Skeletal muscle satellite cell (primary cell): ENCODE measurements around the gene PRKD1.
A peak's percentile ranks its signal among the peaks of the same experiment; 100 is the strongest.
"Not testable (repeated sequence)": the region's sequence is repeated elsewhere in the genome, so short reads cannot be mapped to it uniquely, and the experiment has no call there.

ENCODE experiments used
- H3K27me3 ChIP-seq: 2 replicates; pipeline ENCODE4 v1.7.0; 2013; ENCODE audit warnings: low read length; ENCODE audit not compliant: control insufficient read depth, insufficient read depth
- H3K36me3 ChIP-seq: 2 replicates; pipeline ENCODE4 v1.7.0; 2013; ENCODE audit warnings: mild to moderate bottlenecking, control low read depth, low read length; ENCODE audit not compliant: insufficient read depth
- H3K4me1 ChIP-seq: 2 replicates; pipeline ENCODE4 v1.7.0; 2013; ENCODE audit warnings: low read length; ENCODE audit not compliant: control insufficient read depth, insufficient read depth
- H3K4me2 ChIP-seq: 2 replicates; pipeline ENCODE4 v1.7.0; 2013; ENCODE audit warnings: mild to moderate bottlenecking, low read length
- H3K4me3 ChIP-seq: 2 replicates; pipeline ENCODE4 v1.7.0; 2013; ENCODE audit warnings: low read length
- H3K9ac ChIP-seq: 2 replicates; pipeline ENCODE4 v1.7.0; 2013; ENCODE audit warnings: mild to moderate bottlenecking, low read depth, low read length, moderate library complexity
- H3K9me3 ChIP-seq: replicated peaks from 2 replicates; pipeline ENCODE4 v1.7.0; 2013; ENCODE audit warnings: mild to moderate bottlenecking, control low read depth, low read length

PRKD1 gene

GRCh38 chr14:29689597-29689996 lies 238.1 kb downstream of the PRKD1 start:
- not testable (repeated sequence) for H3K27me3 ChIP-seq, H3K9ac ChIP-seq, H3K4me2 ChIP-seq, H3K9me3 ChIP-seq, H3K36me3 ChIP-seq, H3K4me3 ChIP-seq, H3K4me1 ChIP-seq

- no peaks in the 10 kb centered on the region for H3K36me3 ChIP-seq
- H3K9ac ChIP-seq = no peak overlapping the region
- H3K27me3 ChIP-seq = no peaks in the 10 kb centered on the region
- peaks cover 4% of the 10 kb centered on the region for H3K4me1 ChIP-seq
- no peak overlapping the region for H3K4me3 ChIP-seq
- H3K9me3 ChIP-seq = no peaks in the 10 kb centered on the region
- H3K4me2 ChIP-seq = no peak overlapping the region
Observed at GRCh38 chr14:29687866-29688265, 239.8 kb downstream of the PRKD1 start.

- no peak overlapping the region for H3K4me3 ChIP-seq
- H3K4me2 ChIP-seq = no peak overlapping the region
- H3K36me3 ChIP-seq = no peaks in the 10 kb centered on the region
- no peak overlapping the region for H3K9ac ChIP-seq
- peaks cover 11% of the 10 kb centered on the region for H3K4me1 ChIP-seq
- H3K27me3 ChIP-seq = no peaks in the 10 kb centered on the region
- H3K9me3 ChIP-seq = no peaks in the 10 kb centered on the region
Observed at GRCh38 chr14:29687071-29687765, 240.4 kb downstream of the PRKD1 start.

- no peak overlapping the region for H3K9ac ChIP-seq
- H3K9me3 ChIP-seq = no peaks in the 10 kb centered on the region
- H3K36me3 ChIP-seq = no peaks in the 10 kb centered on the region
- no peaks in the 10 kb centered on the region for H3K27me3 ChIP-seq
- no peak overlapping the region for H3K4me2 ChIP-seq
- H3K4me1 ChIP-seq = peaks cover 30% of the 10 kb centered on the region
- no peak overlapping the region for H3K4me3 ChIP-seq
Observed at GRCh38 chr14:29684926-29685325, 242.7 kb downstream of the PRKD1 start.

- Histone ChIP-seq H3K4me1 (peaks cover 30% of the 10 kb centered on the region), H3K9me3 (no peaks in the 10 kb centered on the region), H3K27me3 (no peaks in the 10 kb centered on the region), H3K36me3 (no peaks in the 10 kb centered on the region), H3K4me3 (no peak overlapping the region), H3K9ac (no peak overlapping the region), H3K4me2 (no peak overlapping the region)
Observed at GRCh38 chr14:29682789-29683188, 244.9 kb downstream of the PRKD1 start.

- peak overlapping the region; percentile 50 for H3K9ac ChIP-seq
- peaks cover 30% of the 10 kb centered on the region for H3K4me1 ChIP-seq
- H3K4me2 ChIP-seq = peak overlapping the region; percentile 44
- H3K9me3 ChIP-seq = no peaks in the 10 kb centered on the region
- H3K4me3 ChIP-seq = no peak overlapping the region
- H3K27me3 ChIP-seq = no peaks in the 10 kb centered on the region
- no peaks in the 10 kb centered on the region for H3K36me3 ChIP-seq
Observed at GRCh38 chr14:29681316-29681715, 246.3 kb downstream of the PRKD1 start.

GRCh38 chr14:29674566-29675285 lies 252.9 kb downstream of the PRKD1 start:
- peaks cover 9% of the 10 kb centered on the region for H3K4me1 ChIP-seq
- H3K9me3 ChIP-seq = no peaks in the 10 kb centered on the region
- no peak overlapping the region for H3K4me3 ChIP-seq
- H3K27me3 ChIP-seq = no peaks in the 10 kb centered on the region
- no peak overlapping the region for H3K9ac ChIP-seq
- no peaks in the 10 kb centered on the region for H3K36me3 ChIP-seq
- H3K4me2 ChIP-seq = no peak overlapping the region

- H3K36me3 ChIP-seq = no peaks in the 10 kb centered on the region
- no peak overlapping the region for H3K4me2 ChIP-seq
Observed at GRCh38 chr14:29672831-29673230, 254.8 kb downstream of the PRKD1 start.

GRCh38 chr14:29671034-29671433 lies 256.6 kb downstream of the PRKD1 start:
- no peak overlapping the region for H3K4me2 ChIP-seq
- peaks cover 9% of the 10 kb centered on the region for H3K4me1 ChIP-seq
- H3K36me3 ChIP-seq = no peaks in the 10 kb centered on the region
- H3K4me3 ChIP-seq = no peak overlapping the region
- no peaks in the 10 kb centered on the region for H3K9me3 ChIP-seq
- no peak overlapping the region for H3K9ac ChIP-seq
- no peaks in the 10 kb centered on the region for H3K27me3 ChIP-seq

More at GRCh38 chr14:29672831-29673230, 254.8 kb downstream of the PRKD1 start:
- no peaks in the 10 kb centered on the region for H3K27me3 ChIP-seq
- H3K9me3 ChIP-seq = no peaks in the 10 kb centered on the region
- no peak overlapping the region for H3K9ac ChIP-seq
- no peak overlapping the region for H3K4me3 ChIP-seq
- H3K4me1 ChIP-seq = peaks cover 9% of the 10 kb centered on the region

GRCh38 chr14:29668201-29668600 lies 259.4 kb downstream of the PRKD1 start:
- peaks cover 20% of the 10 kb centered on the region for H3K36me3 ChIP-seq
- H3K4me3 ChIP-seq = no peak overlapping the region
- H3K4me2 ChIP-seq = no peak overlapping the region
- no peaks in the 10 kb centered on the region for H3K9me3 ChIP-seq
- peaks cover 23% of the 10 kb centered on the region for H3K4me1 ChIP-seq
- H3K9ac ChIP-seq = no peak overlapping the region
- no peaks in the 10 kb centered on the region for H3K27me3 ChIP-seq

- H3K36me3 ChIP-seq = peaks cover 20% of the 10 kb centered on the region
- no peak overlapping the region for H3K4me2 ChIP-seq
- no peaks in the 10 kb centered on the region for H3K9me3 ChIP-seq
- H3K9ac ChIP-seq = no peak overlapping the region
- H3K4me1 ChIP-seq = peaks cover 35% of the 10 kb centered on the region
- no peaks in the 10 kb centered on the region for H3K27me3 ChIP-seq
- H3K4me3 ChIP-seq = no peak overlapping the region
Observed at GRCh38 chr14:29664515-29664914, 263.1 kb downstream of the PRKD1 start.
